GM23338 (cell line): ENCODE data around the gene IGFBP4.

Experiments used
- CREB1 ChIP-seq: fragments of 250-450 bp; sonication (Bioruptor Pico); IDR thresholded peaks from 2 replicates; pipeline ENCODE4 v1.5.0; 2020; ENCODE audit warnings: low read depth, mild to moderate bottlenecking, moderate library complexity
- EZH2 ChIP-seq: fragments of 200-600 bp; sonication (generic); IDR thresholded peaks from one replicate; pipeline ENCODE4 v1.8.0; 2017; ENCODE audit warnings: antibody characterized with exemption, mild to moderate bottlenecking, low read depth; ENCODE audit not compliant: unreplicated experiment
- EZH2phosphoT487 ChIP-seq: fragments of 200-600 bp; sonication (generic); IDR thresholded peaks from one replicate; pipeline ENCODE4 v1.8.1; 2018; ENCODE audit warnings: antibody characterized with exemption; ENCODE audit not compliant: unreplicated experiment
- JUNB ChIP-seq: IDR thresholded peaks from one replicate; pipeline ENCODE4 v1.6.1; 2016; ENCODE audit warnings: antibody characterized with exemption; ENCODE audit not compliant: unreplicated experiment
- NANOG ChIP-seq: IDR thresholded peaks from 2 replicates; pipeline ENCODE4 v1.6.1; 2016; ENCODE audit warnings: antibody characterized with exemption, borderline replicate concordance
- POLR2AphosphoS5 ChIP-seq: IDR thresholded peaks from 2 replicates; pipeline ENCODE4 v1.6.1; 2016; ENCODE audit warnings: antibody characterized with exemption, low read depth
- ZNF114 ChIP-seq: fragments of 250-450 bp; sonication (Bioruptor Pico); IDR thresholded peaks from 2 replicates; pipeline ENCODE4 v1.5.0; 2020; ENCODE audit warnings: mild to moderate bottlenecking, moderate library complexity
- TF ChIP-seq, protein P1 (sequence below), 2 experiments: fragments of 200-600 bp in 1 of 2; sonication (generic) in 1 of 2; conservative IDR thresholded peaks; 2 replicates each; pipeline versions ENCODE4 v1.5.1 to v1.6.1; 2016 to 2017; ENCODE audit warnings: antibody characterized with exemption in 2 of 2, low read depth in 2 of 2, mild to moderate bottlenecking in 2 of 2, moderate library complexity in 1 of 2
- TF ChIP-seq, protein P2 (sequence below): IDR thresholded peaks from one replicate; pipeline ENCODE4 v1.6.1; 2018; ENCODE audit warnings: antibody characterized with exemption; ENCODE audit not compliant: unreplicated experiment

DNA sequence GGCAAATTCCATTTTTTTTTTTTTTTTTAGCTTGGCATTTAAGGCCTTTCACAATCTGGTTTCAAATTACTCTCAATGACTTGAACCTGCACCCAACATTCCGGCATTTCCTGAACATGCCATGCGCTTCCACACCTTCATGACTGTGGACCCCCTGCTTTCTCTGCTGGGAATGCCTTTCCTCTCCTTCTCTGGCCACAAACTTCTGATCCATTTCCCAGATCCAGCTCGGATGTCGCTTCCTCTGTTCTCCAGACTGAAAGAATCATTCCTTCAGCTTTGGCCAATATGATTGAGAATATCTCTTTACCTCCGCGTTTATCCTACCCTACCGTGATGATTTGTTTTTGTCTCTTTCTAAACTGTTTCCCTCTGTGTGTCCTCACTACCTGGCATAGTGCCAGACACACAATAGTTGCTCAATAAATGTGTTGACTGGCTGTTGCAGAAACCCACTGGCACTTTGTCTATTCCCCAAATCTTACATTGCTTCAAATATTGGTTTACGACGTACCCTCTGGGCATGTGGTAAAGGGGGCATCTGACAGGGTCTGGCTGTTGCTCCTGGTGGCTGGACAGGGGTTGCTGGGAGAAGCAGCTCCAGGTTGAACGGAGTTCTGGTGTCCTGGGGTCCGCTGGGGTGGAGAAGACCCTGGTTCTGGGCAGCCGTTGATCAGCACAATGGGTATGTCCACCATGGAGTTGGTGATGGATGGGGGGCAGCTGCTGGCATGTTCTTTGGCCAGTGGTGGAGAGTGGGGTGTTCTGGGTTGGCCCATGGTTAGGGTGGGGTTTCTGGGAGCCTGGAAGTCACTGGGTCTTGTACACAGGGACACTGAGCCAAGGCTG, 43.5 kb downstream of the IGFBP4 start:
- no peak for TF ChIP-seq EZH2
- TF ChIP-seq, protein P1, sequence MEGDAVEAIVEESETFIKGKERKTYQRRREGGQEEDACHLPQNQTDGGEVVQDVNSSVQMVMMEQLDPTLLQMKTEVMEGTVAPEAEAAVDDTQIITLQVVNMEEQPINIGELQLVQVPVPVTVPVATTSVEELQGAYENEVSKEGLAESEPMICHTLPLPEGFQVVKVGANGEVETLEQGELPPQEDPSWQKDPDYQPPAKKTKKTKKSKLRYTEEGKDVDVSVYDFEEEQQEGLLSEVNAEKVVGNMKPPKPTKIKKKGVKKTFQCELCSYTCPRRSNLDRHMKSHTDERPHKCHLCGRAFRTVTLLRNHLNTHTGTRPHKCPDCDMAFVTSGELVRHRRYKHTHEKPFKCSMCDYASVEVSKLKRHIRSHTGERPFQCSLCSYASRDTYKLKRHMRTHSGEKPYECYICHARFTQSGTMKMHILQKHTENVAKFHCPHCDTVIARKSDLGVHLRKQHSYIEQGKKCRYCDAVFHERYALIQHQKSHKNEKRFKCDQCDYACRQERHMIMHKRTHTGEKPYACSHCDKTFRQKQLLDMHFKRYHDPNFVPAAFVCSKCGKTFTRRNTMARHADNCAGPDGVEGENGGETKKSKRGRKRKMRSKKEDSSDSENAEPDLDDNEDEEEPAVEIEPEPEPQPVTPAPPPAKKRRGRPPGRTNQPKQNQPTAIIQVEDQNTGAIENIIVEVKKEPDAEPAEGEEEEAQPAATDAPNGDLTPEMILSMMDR (conservative IDR thresholded peaks at IDR 0.05; ENCODE audit: low read depth in 2 of 2): no peak
- TF ChIP-seq, protein P2, sequence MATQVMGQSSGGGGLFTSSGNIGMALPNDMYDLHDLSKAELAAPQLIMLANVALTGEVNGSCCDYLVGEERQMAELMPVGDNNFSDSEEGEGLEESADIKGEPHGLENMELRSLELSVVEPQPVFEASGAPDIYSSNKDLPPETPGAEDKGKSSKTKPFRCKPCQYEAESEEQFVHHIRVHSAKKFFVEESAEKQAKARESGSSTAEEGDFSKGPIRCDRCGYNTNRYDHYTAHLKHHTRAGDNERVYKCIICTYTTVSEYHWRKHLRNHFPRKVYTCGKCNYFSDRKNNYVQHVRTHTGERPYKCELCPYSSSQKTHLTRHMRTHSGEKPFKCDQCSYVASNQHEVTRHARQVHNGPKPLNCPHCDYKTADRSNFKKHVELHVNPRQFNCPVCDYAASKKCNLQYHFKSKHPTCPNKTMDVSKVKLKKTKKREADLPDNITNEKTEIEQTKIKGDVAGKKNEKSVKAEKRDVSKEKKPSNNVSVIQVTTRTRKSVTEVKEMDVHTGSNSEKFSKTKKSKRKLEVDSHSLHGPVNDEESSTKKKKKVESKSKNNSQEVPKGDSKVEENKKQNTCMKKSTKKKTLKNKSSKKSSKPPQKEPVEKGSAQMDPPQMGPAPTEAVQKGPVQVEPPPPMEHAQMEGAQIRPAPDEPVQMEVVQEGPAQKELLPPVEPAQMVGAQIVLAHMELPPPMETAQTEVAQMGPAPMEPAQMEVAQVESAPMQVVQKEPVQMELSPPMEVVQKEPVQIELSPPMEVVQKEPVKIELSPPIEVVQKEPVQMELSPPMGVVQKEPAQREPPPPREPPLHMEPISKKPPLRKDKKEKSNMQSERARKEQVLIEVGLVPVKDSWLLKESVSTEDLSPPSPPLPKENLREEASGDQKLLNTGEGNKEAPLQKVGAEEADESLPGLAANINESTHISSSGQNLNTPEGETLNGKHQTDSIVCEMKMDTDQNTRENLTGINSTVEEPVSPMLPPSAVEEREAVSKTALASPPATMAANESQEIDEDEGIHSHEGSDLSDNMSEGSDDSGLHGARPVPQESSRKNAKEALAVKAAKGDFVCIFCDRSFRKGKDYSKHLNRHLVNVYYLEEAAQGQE: no peak
- no peak for TF ChIP-seq POLR2AphosphoS5
- no peak for TF ChIP-seq CREB1 (CRISPR knock-in tag)
- TF ChIP-seq JUNB: no peak
- no peak for TF ChIP-seq ZNF114 (CRISPR knock-in tag)
- no peak for TF ChIP-seq EZH2phosphoT487
- no peak for TF ChIP-seq NANOG
